ENCODE results near the gene SEMA3B.

The SEMA3B gene

GRCh38 chr3:50319181-50319893, 50.4 kb downstream of the SEMA3B start:
- no peak for DNase-seq

DNA sequence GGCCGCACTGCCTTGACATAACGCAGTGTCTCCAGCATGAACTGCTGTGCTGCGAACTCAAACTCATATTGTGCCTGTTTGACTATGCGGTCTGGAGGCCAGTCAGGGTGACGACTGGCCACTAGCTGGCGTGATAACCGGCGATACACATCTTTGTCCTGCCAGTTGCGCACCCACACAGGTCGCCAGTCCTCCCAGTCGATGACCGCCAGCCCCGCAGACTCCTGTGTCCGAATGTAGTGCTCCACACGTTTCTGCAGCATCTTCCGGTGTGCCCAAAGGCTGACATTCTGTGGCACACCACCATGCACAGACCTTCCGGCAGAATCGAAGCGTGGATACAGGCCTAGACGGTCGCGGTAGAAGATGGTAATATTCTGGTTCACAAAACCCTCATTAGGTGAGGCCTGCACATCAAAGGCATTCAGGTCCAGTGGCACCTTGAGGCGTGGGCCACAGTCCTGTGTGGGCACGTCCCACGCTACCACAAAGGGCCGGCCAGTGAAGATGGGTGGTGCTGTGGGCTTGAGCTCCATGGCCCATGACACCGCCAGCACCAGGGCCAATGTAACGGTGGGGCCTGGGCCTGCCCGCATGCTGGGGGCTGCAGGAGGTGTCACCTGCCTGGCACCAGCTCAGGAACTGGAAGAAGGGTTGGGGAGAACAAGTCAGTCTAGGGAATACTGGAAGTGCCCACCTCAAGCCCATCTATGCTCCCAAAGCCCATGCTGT, 51.1 kb downstream of the SEMA3B start:
- DNase-seq: no peak

DNA sequence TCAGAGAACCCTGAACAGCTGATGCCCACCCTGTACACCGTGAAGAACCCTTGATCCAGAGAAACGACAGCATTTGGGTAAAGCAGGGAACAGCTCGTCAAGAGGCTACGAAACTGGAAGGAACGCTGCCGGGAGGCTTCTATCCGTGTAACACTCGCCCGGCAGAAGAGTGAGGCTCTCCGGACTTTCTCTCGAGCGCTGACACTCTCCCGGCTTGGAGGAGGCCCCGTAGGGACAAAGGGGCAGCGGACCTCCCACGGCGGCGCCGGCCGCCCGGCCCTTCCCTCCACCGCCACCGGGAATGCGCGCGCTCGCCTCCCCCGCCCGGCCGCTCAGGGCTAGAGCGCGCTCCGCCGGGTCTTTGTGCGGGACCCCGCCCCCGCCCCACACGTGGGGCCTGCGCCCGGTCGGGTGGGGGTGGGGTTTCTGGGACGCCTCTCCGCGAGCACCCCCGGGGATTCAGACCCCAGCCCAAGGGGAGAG, 51.9 kb downstream of the SEMA3B start:
- DNase-seq: peak; percentile 65 to 66

- DNase-seq: peak; percentile 80 to 81
Observed at GRCh38 chr3:50321336-50322114, 52.6 kb downstream of the SEMA3B start.

GRCh38 chr3:50322115-50322385, 53.1 kb downstream of the SEMA3B start:
- DNase-seq: no peak

DNA sequence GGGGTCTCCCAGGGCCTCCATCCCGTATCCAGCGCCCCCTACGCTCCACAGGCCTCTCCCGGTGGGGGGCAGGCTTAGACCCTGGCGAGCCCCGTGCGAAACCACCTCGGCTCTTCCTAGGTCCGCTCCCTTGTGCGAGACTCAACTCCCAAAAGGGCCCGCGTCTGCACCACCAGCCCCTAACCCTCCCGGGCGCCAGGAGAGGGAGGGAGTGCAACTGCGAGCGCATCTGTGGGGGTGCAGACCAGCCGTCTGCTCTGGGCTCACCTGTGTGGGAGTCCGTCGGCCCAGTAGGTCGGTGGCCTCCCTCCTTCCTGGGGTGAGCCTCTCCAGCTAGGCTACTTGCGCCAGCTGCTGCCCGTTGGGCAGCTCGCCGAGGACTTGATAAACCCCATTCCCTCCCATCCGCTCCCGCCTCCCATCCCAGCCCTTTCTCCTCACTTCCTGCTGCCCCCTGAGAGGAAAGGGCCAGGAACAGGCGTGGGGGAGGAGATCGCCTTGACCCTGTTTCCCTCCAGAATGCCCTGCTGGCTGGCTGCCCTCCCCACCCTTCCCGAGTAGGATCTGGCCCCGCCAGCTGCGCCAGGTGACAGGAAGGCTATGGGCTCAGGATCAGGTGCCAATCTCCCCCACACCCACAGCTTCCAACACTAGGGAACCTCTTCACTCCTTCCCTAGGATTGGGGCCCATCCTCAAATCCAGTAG, 53.6 kb downstream of the SEMA3B start, which contains the start of gene HYAL2:
Gene HYAL2, minus strand, starts transcription at position 360 of the 706 bp plus-strand sequence. CDS start 2,256 bp downstream, outside the sequence.
- DNase-seq: no peak

- no peak for DNase-seq
Observed at GRCh38 chr3:50323092-50323600, 54.2 kb downstream of the SEMA3B start.

GRCh38 chr3:50323614-50324199, 54.8 kb downstream of the SEMA3B start:
- DNase-seq: no peak

DNA sequence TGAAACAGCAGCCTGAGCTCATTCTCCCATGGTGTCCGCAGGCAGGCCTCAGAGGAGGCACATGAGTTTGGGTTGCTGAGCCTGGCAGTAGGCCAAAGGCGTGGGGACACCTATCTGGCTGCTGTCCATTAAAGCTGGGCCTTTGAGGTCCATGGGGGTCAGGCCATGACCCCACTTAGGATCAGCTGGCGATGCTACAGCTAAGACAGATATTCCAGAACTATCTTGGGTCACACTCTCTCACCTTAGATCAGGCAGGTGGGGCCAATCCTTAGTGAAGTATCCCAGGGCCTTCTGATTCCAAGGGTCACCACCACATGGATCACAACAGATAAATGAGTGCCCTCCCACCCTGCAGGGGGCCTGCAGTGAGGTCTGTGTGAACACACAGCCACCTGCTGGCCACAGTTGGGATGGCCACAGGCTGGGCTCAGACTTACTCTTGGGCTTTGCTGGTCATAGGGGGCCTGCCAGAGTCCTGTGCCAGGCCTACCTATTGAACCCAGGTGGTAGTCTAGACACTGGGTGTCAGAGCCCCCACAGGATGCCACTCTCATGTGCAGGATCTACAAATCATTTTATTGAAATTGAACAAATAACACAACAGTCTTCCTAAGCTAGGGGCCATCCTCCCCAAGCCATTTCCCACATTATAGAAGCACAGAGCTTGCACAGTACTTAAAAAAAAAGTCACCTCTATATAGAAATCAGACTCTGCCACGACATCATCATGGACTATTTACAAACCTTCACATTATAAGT, 55.6 kb downstream of the SEMA3B start:
- peak; percentile 37 to 63 for DNase-seq

DNA sequence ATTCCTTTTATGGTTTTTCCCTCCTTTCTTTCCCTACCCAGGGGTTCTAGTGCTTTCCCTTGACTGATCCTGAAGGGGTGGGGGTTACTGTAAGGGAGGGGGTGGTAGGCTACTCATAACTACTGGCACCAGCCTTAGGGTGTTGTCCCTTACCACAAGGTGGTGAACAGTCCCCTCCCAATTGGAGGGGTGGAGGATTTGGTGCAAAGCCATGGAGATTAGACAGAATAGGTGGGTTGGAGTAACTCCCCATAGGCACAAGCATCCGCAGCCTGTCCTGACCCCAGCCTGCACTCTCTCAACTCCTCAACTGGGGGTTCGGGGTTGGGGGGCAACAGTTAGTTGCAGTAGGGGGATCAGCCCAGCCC, 56.1 kb downstream of the SEMA3B start:
- no peak for DNase-seq

- no peak for DNase-seq
Observed at GRCh38 chr3:50325497-50326181, 56.7 kb downstream of the SEMA3B start.

DNA sequence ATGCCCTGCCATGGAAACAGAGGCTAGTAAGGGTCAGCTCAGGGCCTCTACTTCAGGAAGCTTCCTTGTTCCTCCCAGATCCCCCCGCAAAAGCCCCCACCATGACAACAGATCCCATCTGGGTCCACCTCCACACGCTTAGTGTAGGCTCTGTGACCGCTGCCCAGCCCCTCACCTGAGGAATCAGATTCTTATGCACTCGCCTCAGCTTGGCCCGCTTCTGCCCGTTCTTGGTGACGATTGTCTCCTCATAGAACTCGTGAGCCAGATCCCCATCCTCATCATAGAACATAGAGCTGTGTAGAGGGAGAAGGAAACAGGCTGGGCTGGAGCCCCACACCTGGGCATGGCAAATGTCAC, 57.2 kb downstream of the SEMA3B start:
- DNase-seq: no peak

DNA sequence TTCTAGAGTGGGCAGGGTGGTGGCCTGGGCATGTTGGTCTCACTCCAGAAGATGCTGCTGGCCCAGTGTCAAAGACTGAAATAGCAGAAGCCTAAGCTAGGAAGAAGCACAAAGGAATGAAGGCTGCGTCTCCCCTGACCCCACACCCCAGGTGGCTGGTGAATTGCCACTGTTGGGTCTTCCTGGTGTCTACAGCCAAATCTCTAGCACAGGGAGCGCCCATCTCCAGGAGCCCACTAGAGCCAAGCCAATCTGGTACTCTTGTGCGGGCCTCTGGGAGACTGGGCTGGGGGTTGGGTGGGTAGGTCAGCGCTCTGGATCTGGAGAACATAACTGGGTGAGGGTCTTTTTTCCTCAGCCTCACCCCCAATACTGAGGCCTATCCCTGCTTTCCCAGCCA, 58.2 kb downstream of the SEMA3B start:
- no peak for DNase-seq

Data from stimulated activated CD4-positive, alpha-beta T cell treated with anti-CD3 and anti-CD28 coated beads, Interleukin-4, amount 100 ng/mL, for 4 hours (primary cell).